ENCODE results near the gene TUNAR.

Gene TUNAR

DNA sequence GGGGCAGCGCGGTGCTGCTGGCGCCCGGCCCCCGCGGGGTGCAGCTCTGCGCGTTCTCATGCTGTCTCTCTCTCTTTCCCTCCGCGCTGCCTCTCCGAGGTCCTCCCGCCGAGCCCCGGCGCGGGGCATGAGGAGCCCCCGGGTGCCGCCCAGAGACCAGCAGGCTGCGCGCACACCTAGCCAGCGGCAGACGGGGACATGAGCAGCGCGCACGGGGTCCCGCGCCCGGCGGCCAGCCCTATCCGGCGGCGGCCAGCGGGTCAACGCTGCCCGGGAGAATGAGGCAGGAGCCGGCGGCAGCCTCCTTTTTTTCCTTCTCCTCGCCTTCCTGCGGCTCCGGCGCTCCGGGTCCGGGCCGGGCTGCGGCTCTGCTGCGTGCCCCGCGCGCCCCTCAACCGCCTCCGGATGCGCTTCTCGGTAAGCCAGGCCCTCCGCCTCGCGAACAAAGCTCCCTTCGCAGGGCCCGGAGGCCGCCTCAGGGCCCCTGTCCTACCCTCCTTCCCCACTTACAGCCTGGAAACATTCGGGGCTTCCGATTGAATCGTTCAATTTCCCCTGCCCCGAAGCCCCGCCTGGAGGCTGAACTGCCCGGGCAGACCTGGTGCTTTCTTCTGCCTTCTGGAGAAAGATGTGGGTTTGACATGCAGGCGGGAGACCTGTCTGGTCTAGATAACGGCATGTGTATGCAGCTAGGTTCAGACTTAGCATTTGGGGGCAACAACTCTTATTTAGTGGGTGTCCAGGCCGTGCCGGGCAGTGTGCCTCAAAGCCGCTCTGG is at the start of gene TUNAR:
TSS of gene TUNAR (plus strand) at position 72 of the 778 bp plus-strand sequence.
- no peak for DNase-seq (ENCODE audit: low read depth)

DNA sequence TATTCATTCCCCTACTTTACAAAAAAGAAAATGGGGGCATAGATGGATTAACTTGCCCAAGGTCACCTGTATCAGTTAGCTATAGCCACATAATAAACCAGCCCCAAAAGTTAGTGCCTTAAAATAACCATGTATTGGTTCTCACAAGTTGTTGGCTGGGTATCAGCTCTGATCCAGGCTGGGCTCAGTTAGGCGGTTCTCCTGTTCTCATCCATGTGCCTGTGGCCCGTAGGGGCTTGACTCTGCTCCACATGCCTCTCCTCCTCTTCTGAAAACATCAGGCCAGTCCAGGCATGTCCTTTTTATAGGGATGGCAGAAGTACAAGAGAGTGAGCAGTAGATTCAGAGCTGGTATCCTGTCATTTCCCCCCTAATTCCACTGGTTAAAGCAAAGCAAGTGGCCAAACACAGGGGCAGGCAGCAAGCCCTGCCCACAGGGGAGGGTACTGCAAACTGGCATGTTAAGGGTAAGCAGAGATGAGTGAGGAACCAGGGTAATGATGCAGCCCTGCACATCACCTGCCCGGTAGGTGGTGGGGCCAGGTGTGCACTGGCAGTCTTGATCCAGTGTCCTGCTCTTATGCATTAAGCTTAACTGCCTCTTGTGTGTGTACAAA is 47.9 kb upstream of the TUNAR start:
- no peak for DNase-seq (ENCODE audit: low read depth)

DNA sequence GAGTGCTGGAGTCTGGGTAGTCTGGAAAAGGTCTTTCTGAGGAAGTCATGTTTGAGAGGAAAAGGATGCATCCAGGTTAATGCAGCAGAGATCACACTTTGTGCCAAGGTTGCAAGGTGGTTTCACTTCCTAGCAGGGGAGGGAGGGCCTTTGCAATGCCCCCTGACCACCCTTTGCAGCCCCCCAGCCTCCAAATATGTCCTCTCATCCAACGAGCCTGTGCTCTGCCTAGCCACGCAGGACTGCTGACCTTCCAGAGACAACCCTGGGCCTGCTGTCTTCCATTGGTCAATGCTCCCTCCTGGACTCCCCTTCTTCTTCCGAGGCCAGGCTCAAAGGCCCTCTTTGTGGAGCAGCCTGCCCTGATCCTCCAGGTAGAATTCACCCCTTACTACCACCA is 47.3 kb upstream of the TUNAR start:
- DNase-seq (ENCODE audit: low read depth), result no peak

DNA sequence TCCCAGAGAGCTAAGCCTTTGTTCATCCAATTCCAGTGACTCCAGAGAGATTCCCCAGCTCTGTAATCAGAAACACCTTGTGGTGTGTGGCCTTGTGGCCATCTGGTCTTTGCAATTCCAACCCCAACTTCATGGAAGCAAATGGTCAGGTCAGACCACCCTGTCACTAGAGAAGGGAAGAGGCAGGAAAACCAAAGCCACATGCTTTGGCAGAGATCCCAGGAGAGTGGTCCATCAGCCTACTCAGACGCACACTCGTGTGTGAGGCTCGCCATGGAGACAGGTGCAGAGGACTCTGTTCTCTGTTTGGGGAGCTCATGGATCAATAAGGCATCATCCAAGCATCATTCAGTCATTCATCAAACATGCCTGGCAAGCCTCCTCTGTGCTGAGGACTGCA is 46.2 kb upstream of the TUNAR start:
- no peak for DNase-seq (ENCODE audit: low read depth)

DNA sequence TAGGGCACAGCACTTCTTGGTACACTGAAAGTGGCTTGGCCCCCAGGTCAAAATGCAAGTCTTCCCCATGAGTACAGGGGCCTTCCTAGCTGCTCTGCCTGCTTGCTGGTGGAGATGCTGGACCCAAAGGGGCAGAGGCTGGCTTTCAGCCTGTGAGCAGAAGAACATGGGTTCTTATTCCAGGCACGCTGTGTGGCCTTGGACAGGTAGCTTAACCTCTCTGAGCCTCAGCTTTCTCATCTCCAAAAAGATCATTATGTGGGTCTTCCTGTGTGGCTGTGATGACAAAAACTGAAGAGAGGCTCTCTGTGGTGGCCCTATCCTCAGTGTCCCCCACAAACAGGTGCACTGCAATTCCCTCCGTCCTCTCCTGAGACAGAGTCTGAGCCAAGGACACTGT is 45.6 kb upstream of the TUNAR start:
- DNase-seq (ENCODE audit: low read depth), result no peak

DNA sequence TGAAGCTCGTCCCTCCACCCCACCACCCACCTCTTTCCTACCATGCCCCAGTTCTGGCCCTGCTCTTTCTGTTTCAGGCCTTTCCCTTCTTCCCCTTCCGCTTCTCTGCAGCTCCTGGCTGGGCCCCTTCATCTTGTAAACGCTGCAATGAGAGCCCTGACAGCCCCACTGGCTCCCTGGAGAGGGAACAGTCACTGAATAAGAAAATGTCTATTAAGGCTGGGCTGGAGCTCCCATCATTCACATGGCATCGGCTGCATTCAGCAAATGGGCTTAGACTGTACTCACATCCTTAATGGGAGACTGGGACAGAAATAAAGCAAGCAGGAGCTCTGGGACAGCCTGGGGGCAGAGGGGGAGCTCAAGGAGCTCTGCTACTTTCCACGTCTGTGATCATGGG is 45.2 kb upstream of the TUNAR start:
- no peak for DNase-seq (ENCODE audit: low read depth)

DNA sequence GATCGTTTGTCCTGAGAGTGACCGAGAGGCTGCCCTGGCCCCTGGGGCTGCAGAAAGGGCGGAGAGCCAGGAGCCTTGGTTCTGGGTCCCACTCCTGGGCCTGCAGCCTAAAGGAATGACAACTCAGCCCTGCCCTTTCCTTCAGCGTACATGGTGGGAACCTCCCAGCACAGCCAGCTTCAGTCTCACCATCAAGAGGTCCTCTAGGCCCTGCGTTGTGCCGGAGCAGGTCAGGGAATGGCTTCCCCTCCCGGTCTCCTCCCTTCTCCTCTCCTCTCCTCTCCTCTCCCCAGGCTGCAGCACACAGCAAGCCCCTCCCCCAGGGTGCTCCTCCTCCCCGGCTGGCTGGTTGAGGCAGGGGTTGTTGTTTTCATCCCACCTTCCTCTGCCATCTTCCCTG is 44.6 kb upstream of the TUNAR start:
- DNase-seq (ENCODE audit: low read depth), result no peak

DNA sequence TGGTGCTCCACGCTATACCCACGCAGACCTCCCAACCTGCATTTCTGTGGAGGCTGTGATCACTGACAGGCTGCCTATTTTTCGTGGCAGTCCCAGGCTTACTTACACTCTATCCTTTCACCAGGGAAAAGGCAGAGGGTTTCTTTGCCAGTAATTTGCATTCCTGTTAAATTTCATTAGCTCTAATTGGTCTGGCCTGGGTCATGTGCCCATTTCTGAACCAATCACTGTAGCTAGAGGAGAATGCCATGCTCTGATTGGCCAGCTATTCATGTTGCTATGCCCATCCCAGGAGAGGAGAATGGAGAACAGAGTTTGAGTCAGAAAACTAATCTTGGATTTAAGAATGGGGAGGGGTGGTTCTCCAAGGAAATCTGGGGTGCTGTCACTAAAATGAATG is 43.2 kb upstream of the TUNAR start:
- no peak for DNase-seq (ENCODE audit: low read depth)

DNA sequence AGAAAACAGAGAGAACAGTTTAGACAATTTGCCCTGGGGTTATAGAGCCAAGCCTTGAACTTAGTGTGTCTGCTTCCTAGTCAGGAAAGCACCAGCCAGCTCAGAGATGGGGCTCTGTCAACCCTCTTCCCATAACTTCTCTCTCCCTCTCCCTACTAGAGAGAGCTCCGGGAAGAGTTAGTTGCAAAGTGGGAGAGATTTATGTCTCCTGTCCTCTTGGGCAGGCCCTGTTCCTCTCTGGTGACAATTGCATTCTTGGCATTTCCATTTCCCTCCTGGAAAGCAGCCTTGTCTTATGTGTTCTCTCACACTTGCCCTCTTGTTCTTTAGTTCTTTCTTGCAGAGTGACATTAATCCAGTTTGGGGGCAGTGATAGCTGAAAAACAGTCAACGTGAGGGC is 42.1 kb upstream of the TUNAR start:
- no peak for DNase-seq (ENCODE audit: low read depth)

DNA sequence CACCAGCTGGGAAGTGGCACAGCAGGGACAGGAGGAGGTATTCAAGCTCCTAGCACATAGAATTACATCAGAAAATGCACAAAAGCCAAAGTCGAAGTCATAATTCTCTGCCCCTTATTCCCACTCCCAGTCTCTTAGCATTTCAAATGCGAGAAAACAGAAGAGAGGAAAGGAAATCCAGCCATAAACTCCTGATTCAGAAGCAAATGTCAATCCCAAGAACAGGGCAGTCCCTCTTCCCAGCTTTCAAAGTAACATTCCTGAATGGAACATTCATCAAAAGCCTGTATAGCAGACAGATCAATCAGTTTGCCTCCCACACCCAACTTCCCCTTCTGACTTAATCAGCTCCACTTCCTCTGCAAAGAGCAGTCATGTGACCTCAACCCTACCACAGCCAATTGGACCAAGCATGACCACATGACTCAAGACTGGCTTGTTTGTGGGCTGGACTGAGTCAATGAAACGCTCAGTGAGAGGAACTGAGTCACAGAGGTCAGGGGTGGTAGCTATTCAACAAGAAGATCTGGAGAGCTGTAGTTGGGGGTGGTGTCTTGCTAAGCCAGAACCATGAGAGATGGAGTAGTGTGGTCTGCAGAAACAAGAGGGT is 41.4 kb upstream of the TUNAR start:
- no peak for DNase-seq (ENCODE audit: low read depth)

DNA sequence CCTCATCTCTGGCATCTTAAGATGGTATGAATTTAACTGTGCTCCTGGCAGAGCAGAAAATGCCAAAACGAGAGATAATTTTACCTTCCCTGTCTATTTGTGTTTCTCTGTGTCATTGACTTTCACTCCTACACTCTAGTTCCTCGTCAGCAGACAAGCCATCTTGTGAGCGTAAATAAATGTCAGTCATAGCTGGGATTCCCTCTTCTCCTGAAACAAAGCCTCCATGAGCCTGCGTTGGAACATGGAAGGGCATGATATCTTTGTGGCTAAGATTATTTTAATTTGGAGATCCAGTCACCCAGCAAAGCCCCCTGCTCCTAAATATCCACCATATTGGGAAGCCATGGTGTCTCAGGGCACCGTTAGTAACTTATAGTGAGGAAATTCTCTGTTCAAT is 37.8 kb upstream of the TUNAR start:
- DNase-seq (ENCODE audit: low read depth), result no peak

DNA sequence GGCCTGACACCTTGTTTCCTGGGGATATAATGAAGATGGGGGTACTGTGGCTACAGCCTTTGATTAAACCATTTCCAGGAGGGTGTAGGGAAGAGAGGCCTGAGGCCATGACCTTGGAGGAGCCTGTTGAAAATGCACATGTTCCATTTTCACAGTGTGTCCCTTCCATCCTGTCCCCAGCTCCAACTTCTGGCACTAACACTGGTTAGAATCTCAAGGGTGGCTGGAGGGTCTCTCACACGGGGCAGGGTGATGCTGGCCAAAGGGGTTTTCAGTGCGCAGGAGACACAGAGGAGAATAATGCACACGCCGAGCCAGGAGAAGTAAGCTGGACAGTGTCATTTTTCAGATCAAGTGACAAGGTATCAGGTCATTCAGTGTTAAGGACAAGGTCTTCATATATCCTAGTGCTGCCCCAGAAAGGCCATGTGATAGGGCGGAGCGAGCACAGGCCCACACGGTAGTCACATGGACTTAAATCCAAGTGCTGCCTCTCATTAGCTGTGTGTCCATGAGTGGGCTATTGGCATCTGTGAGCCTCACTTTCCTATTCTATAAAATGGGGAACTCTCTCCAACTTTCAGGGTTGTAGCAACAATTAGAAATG is 36.4 kb upstream of the TUNAR start:
- no peak for DNase-seq (ENCODE audit: low read depth)

DNA sequence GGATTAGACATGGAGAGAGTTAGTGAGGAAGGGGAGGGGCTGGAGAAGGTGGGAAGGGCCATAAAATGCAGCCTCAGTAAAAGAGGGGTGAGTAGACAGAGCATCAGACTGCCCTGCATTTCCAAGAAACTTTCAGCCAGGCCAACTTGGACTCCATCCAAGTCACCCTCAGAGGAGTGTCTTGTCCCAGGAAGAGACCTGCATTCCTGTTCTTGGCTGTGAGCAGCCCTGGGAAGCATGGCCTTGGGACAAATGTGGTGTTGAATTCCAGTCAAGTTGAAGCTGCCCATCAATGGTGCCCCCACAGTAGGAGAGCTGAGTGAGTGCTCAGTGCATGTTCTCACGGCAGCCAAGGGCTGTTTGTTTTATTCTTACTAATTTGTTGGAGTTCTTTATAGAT is 35.0 kb upstream of the TUNAR start:
- DNase-seq (ENCODE audit: low read depth), result no peak

DNA sequence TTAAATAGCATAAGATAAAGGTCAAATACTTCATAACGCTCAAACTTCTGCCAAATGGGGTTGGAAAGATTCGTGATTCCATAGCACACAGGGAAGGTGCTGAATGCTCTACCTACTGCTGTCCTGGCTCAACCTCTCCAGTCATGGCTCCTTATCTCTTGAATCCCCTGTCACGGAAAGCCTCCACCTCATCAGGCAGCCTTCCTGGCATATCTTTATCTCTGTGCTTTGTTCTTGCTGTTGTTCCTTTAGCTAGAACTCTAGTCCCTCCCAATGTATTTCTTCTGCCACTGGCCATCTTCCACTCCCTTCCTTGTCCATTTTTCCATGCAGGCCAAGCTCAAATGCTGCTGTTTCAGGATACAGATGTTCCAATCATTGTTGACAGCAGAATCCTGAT is 26.9 kb upstream of the TUNAR start:
- no peak for DNase-seq (ENCODE audit: low read depth)

DNA sequence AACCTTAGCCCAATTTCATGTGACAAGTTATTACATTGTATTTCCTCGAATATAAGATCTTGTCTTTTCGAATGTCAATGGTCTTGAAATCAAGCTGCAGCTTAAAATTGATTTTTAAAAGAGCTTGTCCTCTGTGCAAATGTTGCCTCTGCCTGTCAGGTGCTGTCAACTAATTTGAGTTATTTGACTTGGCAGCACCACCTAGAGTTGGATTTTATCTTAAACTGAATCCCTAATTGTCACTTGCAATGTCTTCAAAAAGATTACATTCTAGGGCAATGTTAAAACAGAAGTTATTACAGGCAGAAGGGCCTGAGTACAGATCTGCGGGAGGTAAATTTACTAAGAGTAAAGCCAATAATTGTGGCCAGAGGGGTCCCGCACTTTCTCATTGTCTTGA is 26.2 kb upstream of the TUNAR start:
- DNase-seq (ENCODE audit: low read depth), result no peak

DNA sequence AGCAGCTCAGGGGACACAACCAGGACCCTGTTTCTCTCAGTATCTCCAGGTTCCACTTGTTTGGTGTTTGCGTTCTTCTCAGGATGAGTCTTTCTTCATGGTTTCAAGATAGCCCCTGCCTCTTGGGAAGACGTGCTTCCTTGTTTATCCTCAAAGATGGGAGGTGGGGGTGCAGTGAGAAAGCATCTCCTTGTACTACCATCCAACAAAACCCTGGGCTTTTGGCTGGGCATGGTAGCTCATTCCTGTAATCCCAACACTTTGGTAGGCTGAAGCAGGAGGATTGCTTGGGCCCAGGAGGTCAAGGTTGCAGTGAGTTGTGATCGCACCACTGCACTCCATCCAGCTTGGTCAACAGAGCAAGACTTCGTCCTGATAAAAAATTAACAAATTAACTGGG is 21.0 kb upstream of the TUNAR start:
- DNase-seq (ENCODE audit: low read depth), result no peak

DNA sequence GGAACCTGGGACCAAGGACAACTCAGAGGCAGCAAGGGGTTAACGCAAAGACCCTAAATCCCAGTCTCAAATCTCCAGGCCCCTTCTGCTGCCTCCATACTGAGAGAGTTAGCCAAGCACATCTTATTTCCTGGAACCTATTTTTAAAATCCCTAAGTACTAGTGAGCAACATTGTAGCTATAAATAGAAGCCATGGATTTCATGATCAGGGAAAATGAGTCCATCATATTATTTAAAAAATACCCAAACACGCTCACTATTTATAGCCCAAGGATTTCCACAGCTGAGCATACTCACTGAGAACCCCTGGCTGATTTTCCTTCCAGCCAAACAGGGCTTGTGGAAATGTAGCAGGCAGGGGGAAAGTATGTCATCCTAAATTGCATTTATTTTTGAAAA is 19.4 kb upstream of the TUNAR start:
- no peak for DNase-seq (ENCODE audit: low read depth)

DNA sequence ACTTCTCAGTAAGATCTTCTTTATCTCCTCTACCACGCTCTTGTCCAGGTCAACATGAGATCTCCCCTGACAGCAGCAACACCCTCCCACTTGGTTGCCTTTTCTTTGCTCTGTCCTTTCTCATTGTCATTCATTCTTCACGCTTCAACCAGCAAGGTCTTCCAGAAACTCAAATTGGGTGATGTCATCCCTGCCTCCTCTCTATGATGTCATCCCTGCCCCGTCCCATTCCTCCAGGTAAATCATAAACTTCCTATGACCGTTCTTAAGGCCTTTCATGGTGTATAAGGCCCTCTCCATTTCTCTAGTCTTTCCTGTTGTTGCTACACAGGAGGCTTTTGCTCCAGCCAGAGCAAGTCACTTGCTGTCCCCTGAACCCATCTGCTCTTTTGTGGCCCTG is 17.7 kb upstream of the TUNAR start:
- DNase-seq (ENCODE audit: low read depth), result no peak

DNA sequence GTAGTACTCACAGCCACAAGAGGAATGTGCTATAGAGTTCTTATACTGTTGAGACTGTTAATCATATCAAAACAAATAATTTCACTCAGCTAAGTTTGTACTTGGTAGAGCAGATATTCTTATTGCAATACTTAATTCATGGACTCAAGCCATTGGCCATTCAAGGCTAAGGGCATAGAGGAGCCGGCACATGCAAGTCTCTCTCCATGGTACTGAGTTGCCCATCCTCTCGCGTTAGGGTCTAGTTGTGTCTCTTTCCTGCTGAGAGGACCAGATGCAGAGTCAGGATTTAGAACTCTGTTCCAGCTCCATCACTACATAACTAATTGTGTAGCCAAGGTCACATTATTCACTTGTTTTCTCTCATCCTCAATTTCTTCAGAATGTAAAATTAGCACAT is 14.4 kb upstream of the TUNAR start:
- no peak for DNase-seq (ENCODE audit: low read depth)

DNA sequence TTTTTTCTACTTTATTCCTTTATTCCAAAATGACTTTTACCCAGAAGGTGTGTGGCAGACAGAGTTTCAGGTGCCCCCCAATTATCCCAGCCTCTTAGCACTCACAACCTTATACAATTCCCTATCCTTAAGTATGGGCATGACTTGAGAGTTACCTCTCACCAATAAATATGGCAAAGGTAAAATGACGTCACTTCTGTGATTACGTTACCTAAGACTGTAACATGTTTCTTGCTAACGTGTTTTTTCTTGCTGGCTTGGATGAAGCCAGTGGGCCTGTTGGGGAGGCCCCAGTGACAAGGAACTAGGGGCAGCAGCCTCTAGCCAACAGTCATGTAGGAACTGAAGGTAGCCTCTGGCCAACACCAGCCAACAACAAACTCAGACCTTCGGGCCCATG is 13.3 kb upstream of the TUNAR start:
- DNase-seq (ENCODE audit: low read depth), result no peak

DNA sequence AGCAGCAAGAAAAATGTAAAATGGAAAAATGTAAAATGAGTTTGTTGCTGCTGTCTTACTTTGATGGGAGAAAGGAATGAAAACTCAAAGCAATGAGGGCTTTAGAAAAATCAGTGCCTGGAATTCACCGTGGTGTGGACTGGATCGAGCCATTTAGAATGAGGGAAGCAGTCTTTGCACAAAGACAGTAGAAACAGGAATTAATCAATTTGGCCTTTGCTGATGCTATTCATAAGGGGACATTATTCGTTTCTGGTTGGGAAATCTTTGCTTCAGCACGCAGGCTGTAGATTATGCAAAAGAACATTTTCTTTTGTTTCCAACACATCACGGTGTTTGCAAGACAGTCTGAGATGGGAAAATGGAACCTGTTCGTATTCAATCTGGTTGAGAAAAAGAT is 6.9 kb upstream of the TUNAR start:
- no peak for DNase-seq (ENCODE audit: low read depth)

DNA sequence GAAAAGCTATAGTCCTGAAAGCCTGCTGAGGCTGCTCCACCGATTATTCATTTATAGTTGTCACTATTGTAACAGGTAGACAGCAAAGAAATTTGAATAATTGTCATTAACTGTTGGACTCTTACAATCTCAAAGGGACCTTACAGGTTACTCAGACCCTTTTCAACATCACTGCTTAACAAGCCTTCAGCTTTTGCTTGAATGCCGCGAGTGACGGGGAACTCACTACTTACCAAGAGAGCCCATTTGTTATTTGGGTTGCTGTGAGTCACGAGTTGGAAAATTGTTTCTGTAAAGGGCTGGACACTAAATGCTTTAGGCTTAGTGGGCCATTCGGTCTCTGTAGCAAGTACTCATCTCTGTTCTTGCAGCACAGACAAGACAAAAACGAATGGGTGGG is 5.9 kb upstream of the TUNAR start:
- DNase-seq (ENCODE audit: low read depth), result no peak

DNA sequence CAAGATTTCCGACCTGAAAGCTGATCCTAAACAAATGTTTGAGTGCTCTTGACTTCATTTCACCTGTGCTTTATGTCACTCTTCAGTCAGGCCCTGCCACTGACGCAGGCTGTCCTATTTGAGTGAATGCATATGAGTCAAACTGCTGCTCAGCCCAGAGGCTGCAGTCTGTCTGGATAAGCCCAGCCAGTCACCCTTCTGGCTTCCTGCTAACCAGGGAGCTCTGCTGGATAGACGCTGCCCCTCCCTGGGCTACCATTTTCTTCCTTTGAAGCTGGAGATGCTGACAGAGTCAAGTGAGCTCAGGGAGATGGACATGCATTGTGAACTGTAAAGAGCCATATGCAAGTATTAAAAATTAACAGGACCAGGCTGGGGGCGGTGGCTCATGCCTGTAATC is 5.1 kb upstream of the TUNAR start:
- DNase-seq (ENCODE audit: low read depth), result no peak
